Subcutaneous abdominal adipose tissue (tissue), 5 donors: Measurements from ENCODE around the gene CLBA1.
"Not testable (repeated sequence)": the region's sequence is repeated elsewhere in the genome, so short reads cannot be mapped to it uniquely, and the experiment has no call there.

ENCODE experiments used
- H3K27ac ChIP-seq: one replicate; pipeline ENCODE4 v1.7.0; 2013; ENCODE audit warnings: low read depth, mild to moderate bottlenecking, inconsistent platforms, low read length, moderate library complexity
- H3K27me3 ChIP-seq, 5 donors: one replicate each; pipeline ENCODE4 v1.7.0; 2013; ENCODE audit warnings: low read length in 5 of 5, inconsistent platforms in 1 of 5; ENCODE audit not compliant: control insufficient read depth in 5 of 5, insufficient read depth in 4 of 5
- H3K36me3 ChIP-seq, 5 donors: one replicate each; pipeline ENCODE4 v1.7.0; 2013; ENCODE audit warnings: low read length in 5 of 5; ENCODE audit not compliant: control insufficient read depth in 5 of 5, insufficient read depth in 5 of 5
- H3K4me1 ChIP-seq, 5 donors: one replicate each; pipeline ENCODE4 v1.7.0; 2013; ENCODE audit warnings: low read length in 5 of 5, mild to moderate bottlenecking in 3 of 5, moderate library complexity in 1 of 5; ENCODE audit not compliant: control insufficient read depth in 5 of 5, insufficient read depth in 5 of 5
- H3K4me3 ChIP-seq, 5 donors: one replicate each; pipeline ENCODE4 v1.7.0; 2013; ENCODE audit warnings: low read length in 5 of 5, low read depth in 1 of 5
- H3K9ac ChIP-seq, 5 donors: one replicate each; pipeline ENCODE4 v1.7.0; 2013; ENCODE audit warnings: low read length in 5 of 5, mild to moderate bottlenecking in 4 of 5, moderate library complexity in 3 of 5
- H3K9me3 ChIP-seq, 5 donors: one replicate each; pipeline ENCODE4 v1.7.0; 2013; ENCODE audit warnings: low read length in 5 of 5; ENCODE audit not compliant: control insufficient read depth in 5 of 5
- donor health status: healthy.
- donor health status: healthy.
- donor health status: healthy.
- donor health status: healthy.
- donor health status: healthy.

CLBA1 gene

GRCh38 chr14:104948736-104949031 lies 36.9 kb upstream of the CLBA1 start:
- H3K27ac ChIP-seq, result no peak overlapping the region
- H3K27me3 ChIP-seq, result no peaks in the 10 kb centered on the region
- no peaks in the 10 kb centered on the region for H3K9me3 ChIP-seq
- H3K36me3 ChIP-seq, result peaks cover 0 to 2% (median 0%) of the 10 kb centered on the region in 5 donors
- no peak overlapping the region for H3K4me3 ChIP-seq
- H3K9ac ChIP-seq, result no peak overlapping the region
- no peaks in the 10 kb centered on the region for H3K4me1 ChIP-seq

GRCh38 chr14:104949406-104949955 lies 36.1 kb upstream of the CLBA1 start:
- not testable (repeated sequence) for H3K4me1 ChIP-seq, H3K9ac ChIP-seq, H3K27ac ChIP-seq

GRCh38 chr14:104950021-104950420 lies 35.6 kb upstream of the CLBA1 start:
- H3K36me3 ChIP-seq, result peaks cover 0 to 7% (median 4%) of the 10 kb centered on the region in 5 donors
- H3K4me1 ChIP-seq, result no peaks in the 10 kb centered on the region
- no peak overlapping the region for H3K27ac ChIP-seq
- no peak overlapping the region for H3K9ac ChIP-seq
- H3K4me3 ChIP-seq, result no peak overlapping the region
- H3K27me3 ChIP-seq, result no peaks in the 10 kb centered on the region
- no peaks in the 10 kb centered on the region for H3K9me3 ChIP-seq

More at GRCh38 chr14:104949406-104949955, 36.1 kb upstream of the CLBA1 start:
- not testable (repeated sequence) for H3K36me3 ChIP-seq, H3K4me3 ChIP-seq, H3K27me3 ChIP-seq, H3K9me3 ChIP-seq

- not testable (repeated sequence) for H3K27ac ChIP-seq, H3K36me3 ChIP-seq, H3K4me3 ChIP-seq, H3K4me1 ChIP-seq, H3K27me3 ChIP-seq, H3K9me3 ChIP-seq, H3K9ac ChIP-seq
Observed at GRCh38 chr14:104950701-104951100, 34.9 kb upstream of the CLBA1 start.

GRCh38 chr14:104951863-104952657 lies 33.5 kb upstream of the CLBA1 start:
- H3K4me1 ChIP-seq, H3K27ac ChIP-seq, H3K4me3 ChIP-seq, H3K9me3 ChIP-seq, H3K36me3 ChIP-seq, H3K9ac ChIP-seq: not testable (repeated sequence)
- H3K27me3 ChIP-seq, result peaks cover 3 to 11% (median 10%) of the 10 kb centered on the region in 5 donors

- Histone ChIP-seq H3K4me1 (no peaks in the 10 kb centered on the region), H3K27me3 (peaks cover 7 to 15% (median 10%) of the 10 kb centered on the region in 5 donors), H3K9me3 (no peaks in the 10 kb centered on the region), H3K27ac (no peak overlapping the region), H3K4me3 (no peak overlapping the region), H3K9ac (no peak overlapping the region), H3K36me3 (peaks cover 0 to 10% (median 9%) of the 10 kb centered on the region in 5 donors)
Observed at GRCh38 chr14:104953097-104953496, 32.5 kb upstream of the CLBA1 start.

GRCh38 chr14:104953896-104954656 lies 31.5 kb upstream of the CLBA1 start:
- Histone ChIP-seq H3K4me3 (no peak overlapping the region), H3K9me3 (no peaks in the 10 kb centered on the region), H3K36me3 (peaks cover 0 to 10% (median 9%) of the 10 kb centered on the region in 5 donors), H3K9ac (no peak overlapping the region), H3K4me1 (no peaks in the 10 kb centered on the region), H3K27me3 (peaks cover 7 to 15% (median 10%) of the 10 kb centered on the region in 5 donors), H3K27ac (no peak overlapping the region)

GRCh38 chr14:104954746-104955395 lies 30.7 kb upstream of the CLBA1 start:
- Histone ChIP-seq H3K9ac (no peak overlapping the region), H3K4me1 (no peaks in the 10 kb centered on the region), H3K9me3 (no peaks in the 10 kb centered on the region), H3K36me3 (peaks cover 0 to 10% (median 9%) of the 10 kb centered on the region in 5 donors), H3K4me3 (no peak overlapping the region), H3K27me3 (peaks cover 7 to 15% (median 10%) of the 10 kb centered on the region in 5 donors), H3K27ac (no peak overlapping the region)

- Histone ChIP-seq H3K27ac (no peak overlapping the region), H3K36me3 (peaks cover 0 to 10% (median 9%) of the 10 kb centered on the region in 5 donors), H3K9me3 (no peaks in the 10 kb centered on the region), H3K9ac (no peak overlapping the region), H3K4me1 (no peaks in the 10 kb centered on the region), H3K27me3 (peaks cover 7 to 15% (median 10%) of the 10 kb centered on the region in 5 donors), H3K4me3 (no peak overlapping the region)
Observed at GRCh38 chr14:104955396-104955770, 30.2 kb upstream of the CLBA1 start.
